ENCODE data around the gene RILP. TPM values are rescaled to one million over a fixed set of nuclear protein-coding genes. Genes with fewer than 3 reads are reported as not detected.

RILP gene
- total RNA-seq, 2 donors from 2014 or later, result 16.1 to 38.9 TPM

GRCh38 chr17:1616101-1616500 lies 33.6 kb downstream of the RILP start:
- H3K27me3 ChIP-seq (replicated peaks; ENCODE audit: insufficient read depth), result no peaks in the 10 kb centered on the region
- no peak for TF ChIP-seq CTCF (IDR thresholded peaks at IDR 0.05)
- no peak overlapping the region for H3K4me3 ChIP-seq
- H3K36me3 ChIP-seq, result no peaks in the 10 kb centered on the region
- peaks cover 0 to 4% of the 10 kb centered on the region in 2 donors for H3K4me1 ChIP-seq (ENCODE audit: control insufficient read depth in 1 of 2, low read depth in 2 of 2)
- ATAC-seq (ENCODE audit: insufficient number of reproducible peaks, low FRiP score, low read depth), result no peak
- DNase-seq (ENCODE audit: low spot score), result no peak
- H3K9me3 ChIP-seq, result no peaks in the 10 kb centered on the region
- no peak overlapping the region for H3K27ac ChIP-seq

- H3K9me3 ChIP-seq, result no peaks in the 10 kb centered on the region
- H3K27ac ChIP-seq, result peak overlapping the region in 1 of 2 donors; percentile 17
- DNase-seq (ENCODE audit: low spot score), result no peak
- no peak for TF ChIP-seq CTCF (IDR thresholded peaks at IDR 0.05)
- H3K27me3 ChIP-seq (replicated peaks; ENCODE audit: insufficient read depth), result no peaks in the 10 kb centered on the region
- no peaks in the 10 kb centered on the region for H3K36me3 ChIP-seq
- no peak overlapping the region for H3K4me3 ChIP-seq
- ATAC-seq (ENCODE audit: insufficient number of reproducible peaks, low FRiP score, low read depth), result no peak
- peaks cover 0 to 7% of the 10 kb centered on the region in 2 donors for H3K4me1 ChIP-seq (ENCODE audit: control insufficient read depth in 1 of 2, low read depth in 2 of 2)
Measured at GRCh38 chr17:1612400-1612799, 37.3 kb downstream of the RILP start.

GRCh38 chr17:1611715-1612114 lies 38.0 kb downstream of the RILP start:
- Histone ChIP-seq H3K4me3 (peak overlapping the region; percentile 28), H3K9me3 (no peaks in the 10 kb centered on the region), H3K27me3 (replicated peaks; ENCODE audit: insufficient read depth) (no peaks in the 10 kb centered on the region), H3K27ac (peak overlapping the region in 1 of 2 donors; percentile 17), H3K36me3 (no peaks in the 10 kb centered on the region), H3K4me1 (ENCODE audit: control insufficient read depth in 1 of 2, low read depth in 2 of 2) (peaks cover 0 to 7% of the 10 kb centered on the region in 2 donors)
- TF ChIP-seq CTCF (IDR thresholded peaks at IDR 0.05), result no peak
- no peak for DNase-seq (ENCODE audit: low spot score)
- no peak for ATAC-seq (ENCODE audit: insufficient number of reproducible peaks, low FRiP score, low read depth)

- H3K9me3 ChIP-seq, result no peaks in the 10 kb centered on the region
- H3K4me1 ChIP-seq (ENCODE audit: control insufficient read depth in 1 of 2, low read depth in 2 of 2), result peaks cover 0 to 7% of the 10 kb centered on the region in 2 donors
- H3K27me3 ChIP-seq (replicated peaks; ENCODE audit: insufficient read depth), result no peaks in the 10 kb centered on the region
- H3K4me3 ChIP-seq, result no peak overlapping the region
- no peaks in the 10 kb centered on the region for H3K36me3 ChIP-seq
- peak overlapping the region in 1 of 2 donors; percentile 26 for H3K27ac ChIP-seq
- TF ChIP-seq CTCF (IDR thresholded peaks at IDR 0.05), result no peak
- DNase-seq (ENCODE audit: low spot score) (no peak), ATAC-seq (ENCODE audit: insufficient number of reproducible peaks, low FRiP score, low read depth) (no peak)
Measured at GRCh38 chr17:1608676-1609075, 41.0 kb downstream of the RILP start.

GRCh38 chr17:1607971-1608320 lies 41.7 kb downstream of the RILP start:
- DNase-seq (ENCODE audit: low spot score) (no peak), ATAC-seq (ENCODE audit: insufficient number of reproducible peaks, low FRiP score, low read depth) (no peak)
- no peak for TF ChIP-seq CTCF (IDR thresholded peaks at IDR 0.05)
- H3K27ac ChIP-seq, result peak overlapping the region in 1 of 2 donors; percentile 26
- H3K36me3 ChIP-seq, result no peaks in the 10 kb centered on the region
- peaks cover 0 to 7% of the 10 kb centered on the region in 2 donors for H3K4me1 ChIP-seq (ENCODE audit: control insufficient read depth in 1 of 2, low read depth in 2 of 2)
- H3K4me3 ChIP-seq, result no peak overlapping the region
- no peaks in the 10 kb centered on the region for H3K9me3 ChIP-seq
- no peaks in the 10 kb centered on the region for H3K27me3 ChIP-seq (replicated peaks; ENCODE audit: insufficient read depth)

Data from thoracic aorta (tissue), 2 donors.